H1 (cell line): ENCODE results near the gene NABP1. TPM values are rescaled to one million over a fixed set of nuclear protein-coding genes. Genes with fewer than 3 reads are reported as not detected.

Source experiments
- CTCF ChIA-PET: fragments of 300-600 bp; sonication (Branson Sonifier 250); formaldehyde crosslinking; loops from one replicate; lab custom pipeline; 2021; ENCODE audit not compliant: partially characterized antibody; lab: Charles Lee
- POLR2A ChIA-PET: fragments of 300-600 bp; sonication (Branson Sonifier 250); formaldehyde crosslinking; loops from one replicate; lab custom pipeline; 2021; ENCODE audit warnings: inconsistent platforms; ENCODE audit not compliant: partially characterized antibody; lab: Charles Lee
- DNase-seq, 2 experiments: peaks; one replicate each; pipeline versions ENCODE4 v3.0.0 to v3.0.0-alpha.2; 2010 to 2022; ENCODE audit warnings: low spot score in 2 of 2, low read depth in 1 of 2, mixed read lengths in 1 of 2
- FAIRE-seq: peaks from 2 replicates; lab custom pipeline; 2011; peaks lifted over from hg19 to GRCh38; lab: Jason Lieb, UNC
- H2AFZ ChIP-seq: 2 replicates; pipeline ENCODE4 v1.8.1; 2012; ENCODE audit warnings: low read length, inconsistent platforms
- H2AK5ac ChIP-seq: 2 replicates; pipeline ENCODE4 v1.6.1; 2013; ENCODE audit warnings: low read depth, low read length
- H2BK120ac ChIP-seq: replicated peaks from 2 replicates; pipeline ENCODE3; 2013; ENCODE audit warnings: low read depth, low read length, inconsistent platforms
- H2BK12ac ChIP-seq: 2 replicates; pipeline ENCODE4 v1.6.1; 2013; ENCODE audit warnings: low read depth, low read length
- H2BK15ac ChIP-seq: 2 replicates; pipeline ENCODE4 v1.6.1; 2013; ENCODE audit warnings: low read length
- H2BK20ac ChIP-seq: 2 replicates; pipeline ENCODE4 v1.6.1; 2013; ENCODE audit warnings: low read length
- H2BK5ac ChIP-seq: 2 replicates; pipeline ENCODE4 v1.6.1; 2013; ENCODE audit warnings: low read depth, low read length
- H3K14ac ChIP-seq: 2 replicates; pipeline ENCODE4 v1.6.1; 2013; ENCODE audit warnings: inconsistent platforms; ENCODE audit not compliant: insufficient read length
- H3K18ac ChIP-seq: 2 replicates; pipeline ENCODE4 v1.6.1; 2013; ENCODE audit warnings: low read length; ENCODE audit errors: extremely low read depth
- H3K23ac ChIP-seq: 2 replicates; pipeline ENCODE4 v1.6.1; 2013; ENCODE audit warnings: inconsistent platforms; ENCODE audit not compliant: insufficient read length
- H3K23me2 ChIP-seq: 2 replicates; pipeline ENCODE4 v1.6.1; 2013; ENCODE audit warnings: low read depth, low read length
- H3K27ac ChIP-seq: 2 replicates; pipeline ENCODE4 v1.6.1; 2011; ENCODE audit warnings: low read depth, low read length, inconsistent platforms
- H3K27me3 ChIP-seq, 4 experiments: replicated peaks in 1 of 4; 1 replicate in 1 of 4; 2 replicates in 3 of 4; pipeline versions ENCODE4 v1.6.1 to v1.8.1; 2011 to 2013; ENCODE audit warnings: low read length in 3 of 4, mild to moderate bottlenecking in 3 of 4, inconsistent platforms in 2 of 4, mixed read lengths in 2 of 4, moderate library complexity in 1 of 4; ENCODE audit not compliant: control insufficient read depth in 3 of 4, insufficient read depth in 3 of 4; ENCODE audit errors: extremely low read depth in 1 of 4
- H3K36me3 ChIP-seq, 4 experiments: 2 replicates each; pipeline versions ENCODE4 v1.6.1 to v1.8.1; 2011 to 2013; ENCODE audit warnings: mild to moderate bottlenecking in 4 of 4, low read length in 3 of 4, moderate library complexity in 2 of 4, control low read depth in 1 of 4, inconsistent platforms in 1 of 4; ENCODE audit not compliant: insufficient read depth in 4 of 4, control insufficient read depth in 2 of 4
- H3K4ac ChIP-seq: replicated peaks from 2 replicates; pipeline ENCODE3; 2013; ENCODE audit warnings: low read length, low read depth, mixed read lengths, inconsistent platforms; ENCODE audit not compliant: insufficient read length
- H3K4me1 ChIP-seq, 4 experiments: replicated peaks in 1 of 4; 1 replicate in 1 of 4; 2 replicates in 3 of 4; pipeline versions ENCODE4 v1.6.1 to v1.8.1; 2011 to 2013; ENCODE audit warnings: low read length in 3 of 4, inconsistent platforms in 2 of 4, mixed read lengths in 1 of 4; ENCODE audit not compliant: insufficient read depth in 4 of 4, control insufficient read depth in 3 of 4
- H3K4me2 ChIP-seq, 2 experiments: 2 replicates each; pipeline versions ENCODE4 v1.6.1 to v1.8.1; 2011 to 2013; ENCODE audit warnings: low read depth in 2 of 2, low read length in 2 of 2, control low read depth in 1 of 2, inconsistent platforms in 1 of 2, mild to moderate bottlenecking in 1 of 2; ENCODE audit not compliant: insufficient read depth in 1 of 2
- H3K4me3 ChIP-seq, 4 experiments: fragments of 200-600, 300-600 bp in 1 of 4; sonication (generic), shearing (Covaris generic), sonication (Bioruptor Twin) in 1 of 4; 2 replicates each; pipeline versions ENCODE4 v1.5.1 to v1.8.1; 2011 to 2016; ENCODE audit warnings: low read length in 4 of 4, low read depth in 3 of 4, control low read depth in 2 of 4, inconsistent platforms in 2 of 4, mild to moderate bottlenecking in 2 of 4, mixed read lengths in 1 of 4, moderate library complexity in 1 of 4; ENCODE audit not compliant: insufficient read depth in 2 of 4; ENCODE audit errors: extremely low read depth in 1 of 4
- H3K56ac ChIP-seq: replicated peaks from 2 replicates; pipeline ENCODE3; 2013; ENCODE audit warnings: low read depth, mild to moderate bottlenecking, mixed read lengths, low read length, inconsistent platforms; ENCODE audit not compliant: insufficient read length
- H3K79me1 ChIP-seq: 2 replicates; pipeline ENCODE4 v1.6.1; 2013; ENCODE audit warnings: low read depth, low read length, control low read depth
- H3K79me2 ChIP-seq, 2 experiments: 2 replicates each; pipeline versions ENCODE4 v1.6.1 to v1.8.1; 2012 to 2013; ENCODE audit warnings: low read length in 2 of 2, mild to moderate bottlenecking in 2 of 2, inconsistent platforms in 1 of 2; ENCODE audit not compliant: insufficient read depth in 2 of 2, control insufficient read depth in 1 of 2
- H3K9ac ChIP-seq, 4 experiments: replicated peaks in 1 of 4; 1 replicate in 1 of 4; 2 replicates in 3 of 4; pipeline versions ENCODE4 v1.6.1 to v1.8.1; 2011 to 2013; ENCODE audit warnings: low read depth in 3 of 4, low read length in 3 of 4, control low read depth in 2 of 4, mild to moderate bottlenecking in 2 of 4, moderate library complexity in 2 of 4, inconsistent platforms in 1 of 4; ENCODE audit errors: extremely low read depth in 1 of 4
- H3K9me3 ChIP-seq, 2 experiments: 2 replicates each; pipeline versions ENCODE4 v1.6.1 to v1.8.1; 2012 to 2013; ENCODE audit warnings: mild to moderate bottlenecking in 2 of 2, moderate library complexity in 2 of 2, control low read depth in 1 of 2, inconsistent platforms in 1 of 2, low read depth in 1 of 2, low read length in 1 of 2, mixed read lengths in 1 of 2; ENCODE audit not compliant: insufficient read depth in 2 of 2
- H4K20me1 ChIP-seq, 2 experiments: replicated peaks in 1 of 2; 2 replicates each; pipeline versions ENCODE3 to v1.8.1; 2011 to 2013; ENCODE audit warnings: inconsistent platforms in 2 of 2, low read length in 2 of 2, mild to moderate bottlenecking in 1 of 2; ENCODE audit not compliant: insufficient read depth in 2 of 2, control insufficient read depth in 1 of 2
- H4K5ac ChIP-seq: 2 replicates; pipeline ENCODE4 v1.6.1; 2013; ENCODE audit warnings: low read length, low read depth, mixed read lengths, inconsistent platforms; ENCODE audit not compliant: insufficient read length
- H4K8ac ChIP-seq: 2 replicates; pipeline ENCODE4 v1.8.0; 2013; ENCODE audit warnings: mild to moderate bottlenecking, moderate library complexity, low read length, inconsistent platforms; ENCODE audit not compliant: insufficient read depth; ENCODE audit errors: extremely low read depth
- H4K91ac ChIP-seq: replicated peaks from 2 replicates; pipeline ENCODE3; 2013; ENCODE audit warnings: low read length, mixed read lengths, inconsistent platforms; ENCODE audit not compliant: insufficient read length
- ASH2L ChIP-seq: fragments of 200-600, 300-600 bp; sonication (generic); IDR thresholded peaks from one replicate; pipeline ENCODE4 v1.7.1; 2017; ENCODE audit warnings: low read length
- BCL11A ChIP-seq, 2 experiments: IDR thresholded peaks; one replicate each; pipeline ENCODE4 v1.6.1; 2011; ENCODE audit warnings: low read depth in 2 of 2, low read length in 2 of 2, mild to moderate bottlenecking in 2 of 2
- CEBPB ChIP-seq: IDR thresholded peaks from 2 replicates; pipeline ENCODE4 v1.6.1; 2012; ENCODE audit warnings: low read depth, low read length
- GABPA ChIP-seq: IDR thresholded peaks from 2 replicates; pipeline ENCODE4 v1.6.1; 2011; ENCODE audit warnings: mild to moderate bottlenecking, low read length, moderate library complexity, borderline replicate concordance; ENCODE audit not compliant: insufficient read depth
- RAD21 ChIP-seq, 2 experiments: IDR thresholded peaks in 1 of 2; conservative IDR thresholded peaks in 1 of 2; 2 replicates each; pipeline ENCODE4 v1.6.1; 2011; ENCODE audit warnings: low read depth in 2 of 2, low read length in 2 of 2, improper control_type of control experiment in 1 of 2, inconsistent platforms in 1 of 2, mild to moderate bottlenecking in 1 of 2, moderate library complexity in 1 of 2
- RFX5 ChIP-seq: IDR thresholded peaks from 2 replicates; pipeline ENCODE4 v1.6.1; 2011; ENCODE audit warnings: low read depth, low read length, improper control_type of control experiment, borderline replicate concordance
- SAP30 ChIP-seq: fragments of 300-600 bp; sonication (generic); IDR thresholded peaks from 2 replicates; pipeline ENCODE4 v1.7.1; 2012; ENCODE audit warnings: low read length, moderate library complexity, mild to moderate bottlenecking, inconsistent platforms; ENCODE audit not compliant: insufficient read depth, insufficient replicate concordance
- SIX5 ChIP-seq: IDR thresholded peaks from 2 replicates; pipeline ENCODE4 v1.6.1; 2011; ENCODE audit warnings: mild to moderate bottlenecking, low read depth, low read length
- TAF1 ChIP-seq: IDR thresholded peaks from 2 replicates; pipeline ENCODE4 v1.6.1; 2011; ENCODE audit warnings: mild to moderate bottlenecking, low read depth, low read length
- WGBS, 2 experiments: shearing (Covaris generic) in 1 of 2; methylation state at CpG; one replicate each; pipeline versions ENCODE4 v1.1.6 to v1.1.7; 2013 to 2015; ENCODE audit warnings: low lambda C conversion rate in 2 of 2, mixed read lengths in 2 of 2, inconsistent platforms in 1 of 2, low coverage in 1 of 2, missing lambda C conversion rate in 1 of 2; ENCODE audit not compliant: insufficient replicate concordance in 2 of 2, insufficient coverage in 1 of 2, insufficient read length in 1 of 2; ENCODE audit errors: extremely low coverage in 1 of 2, missing lambda C conversion rate in 1 of 2; 5-methylcytosine and 5-hydroxymethylcytosine counted together
- polyA plus RNA-seq, 7 experiments: library from polyadenylated mRNA; depleted of rRNA in 3 of 7; stranded (reverse) in 5 of 7; unstranded in 2 of 7; fragments of >200 nt in 5 of 7; fragments of 200-250 nt in 2 of 7; gene quantifications; 1 replicate in 5 of 7; 2 replicates in 1 of 7; 4 replicates in 1 of 7; pipeline versions ENCODE4 v1.2.1 to v1.2.3, GENCODE V29; 2011 to 2013; ENCODE audit warnings: missing spikeins in 2 of 7, mixed read lengths in 2 of 7
- total RNA-seq: library from RNA; stranded (reverse); fragmentation: NEBNext Ultra II Directional; extraction: Animal tissue kit (Norgen Biotek cat#: 25700); gene quantifications from 2 replicates; pipeline ENCODE4 v1.2.1, GENCODE V29; 2021
- TF ChIP-seq, protein P1 (sequence below): IDR thresholded peaks from 2 replicates; pipeline ENCODE4 v1.6.1; 2011; ENCODE audit warnings: low read depth, mild to moderate bottlenecking, low read length; ENCODE audit not compliant: insufficient read depth
- TF ChIP-seq, protein P2 (sequence below), 3 experiments: IDR thresholded peaks; 1 replicate in 2 of 3; 2 replicates in 1 of 3; pipeline versions ENCODE4 v1.5.1 to v1.6.1; 2011; ENCODE audit warnings: low read length in 3 of 3, mild to moderate bottlenecking in 3 of 3, inconsistent platforms in 2 of 3, low read depth in 1 of 3, moderate library complexity in 1 of 3; ENCODE audit not compliant: insufficient read depth in 1 of 3; ENCODE audit errors: control extremely low read depth in 1 of 3

NABP1 gene
- total and polyA plus RNA-seq, 2 of the 8 experiments (the other 6 are each of a cell fraction or from before 2014, with no cell fraction given), result 0.63 to 4.8 TPM

DNA sequence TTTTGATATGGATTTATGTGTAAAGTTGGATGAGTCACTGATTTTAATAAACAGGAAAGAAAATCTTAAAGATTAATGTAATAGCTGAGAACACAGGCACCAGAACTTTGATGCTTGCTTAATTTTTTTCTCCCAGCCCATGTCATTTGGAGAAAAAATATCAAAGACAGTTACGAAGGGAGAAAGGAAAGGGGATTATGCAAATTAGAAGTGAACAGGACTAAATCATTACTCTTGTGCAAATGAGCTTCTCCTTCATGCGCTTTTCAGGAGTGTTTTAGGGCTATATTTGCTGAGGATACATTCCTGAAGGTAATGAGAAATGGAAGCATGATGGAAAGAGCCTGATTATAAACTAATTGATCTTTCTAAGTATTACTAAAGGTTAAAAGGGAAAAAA lies 28.9 kb downstream of the NABP1 start:
- no peak overlapping the region for H3K56ac ChIP-seq
- H3K9me3 ChIP-seq, result no peaks in the 10 kb centered on the region
- no peak overlapping the region for H3K14ac ChIP-seq
- H2BK5ac ChIP-seq, result no peak overlapping the region
- H3K4me3 ChIP-seq, result no peak overlapping the region
- no peak overlapping the region for H2BK15ac ChIP-seq
- no peaks in the 10 kb centered on the region for H3K79me1 ChIP-seq
- no peak overlapping the region for H2BK12ac ChIP-seq
- FAIRE-seq (no peak), DNase-seq (no peak)
- no peaks in the 10 kb centered on the region for H3K23me2 ChIP-seq
- H4K20me1 ChIP-seq, result no peaks in the 10 kb centered on the region
- no peak overlapping the region for H3K23ac ChIP-seq
- WGBS, 2 experiments, result 82% methylated on average over 2 of the region's 2 CpGs; no CpG with 5 or more reads in 1 of the 2 experiments
- H3K4me2 ChIP-seq, result no peak overlapping the region
- no peaks in the 10 kb centered on the region for H3K36me3 ChIP-seq
- H3K4me1 ChIP-seq, result no peaks in the 10 kb centered on the region
- no peaks in the 10 kb centered on the region for H3K27me3 ChIP-seq
- H2BK20ac ChIP-seq, result no peak overlapping the region
- no peak overlapping the region for H2AFZ ChIP-seq
- H3K18ac ChIP-seq, result no peak overlapping the region
- ChIA-PET CTCF (interaction anchor here (0.6 to 3.1 kb wide), 11 partner anchors 9 to 323 kb away, joined by 3 to 12 read pairs (median 4); no protein-coding TSS in a partner anchor), POLR2A (no interaction called here)
- H2AK5ac ChIP-seq, result no peak overlapping the region
- H4K5ac ChIP-seq, result no peak overlapping the region
- no peak overlapping the region for H3K27ac ChIP-seq
- H3K9ac ChIP-seq, result no peak overlapping the region
- H4K91ac ChIP-seq, result no peak overlapping the region
- no peaks in the 10 kb centered on the region for H3K79me2 ChIP-seq
- no peak overlapping the region for H3K4ac ChIP-seq
- no peak overlapping the region for H4K8ac ChIP-seq
- H2BK120ac ChIP-seq, result no peak overlapping the region
- TF ChIP-seq ASH2L (no peak), RAD21 (IDR thresholded peaks at IDR 0.05 in 1 of 2, conservative IDR thresholded peaks at IDR 0.05 in 1 of 2; ENCODE audit: low read depth in 2 of 2, low read length in 2 of 2) (no peak), SIX5 (no peak), GABPA (no peak), TAF1 (no peak), SAP30 (no peak), CEBPB (no peak), RFX5 (no peak), BCL11A (IDR thresholded peaks at IDR 0.05; ENCODE audit: low read depth in 2 of 2, low read length in 2 of 2) (no peak)
- TF ChIP-seq, protein P1, sequence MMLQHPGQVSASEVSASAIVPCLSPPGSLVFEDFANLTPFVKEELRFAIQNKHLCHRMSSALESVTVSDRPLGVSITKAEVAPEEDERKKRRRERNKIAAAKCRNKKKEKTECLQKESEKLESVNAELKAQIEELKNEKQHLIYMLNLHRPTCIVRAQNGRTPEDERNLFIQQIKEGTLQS, result no peak
- TF ChIP-seq, protein P2, sequence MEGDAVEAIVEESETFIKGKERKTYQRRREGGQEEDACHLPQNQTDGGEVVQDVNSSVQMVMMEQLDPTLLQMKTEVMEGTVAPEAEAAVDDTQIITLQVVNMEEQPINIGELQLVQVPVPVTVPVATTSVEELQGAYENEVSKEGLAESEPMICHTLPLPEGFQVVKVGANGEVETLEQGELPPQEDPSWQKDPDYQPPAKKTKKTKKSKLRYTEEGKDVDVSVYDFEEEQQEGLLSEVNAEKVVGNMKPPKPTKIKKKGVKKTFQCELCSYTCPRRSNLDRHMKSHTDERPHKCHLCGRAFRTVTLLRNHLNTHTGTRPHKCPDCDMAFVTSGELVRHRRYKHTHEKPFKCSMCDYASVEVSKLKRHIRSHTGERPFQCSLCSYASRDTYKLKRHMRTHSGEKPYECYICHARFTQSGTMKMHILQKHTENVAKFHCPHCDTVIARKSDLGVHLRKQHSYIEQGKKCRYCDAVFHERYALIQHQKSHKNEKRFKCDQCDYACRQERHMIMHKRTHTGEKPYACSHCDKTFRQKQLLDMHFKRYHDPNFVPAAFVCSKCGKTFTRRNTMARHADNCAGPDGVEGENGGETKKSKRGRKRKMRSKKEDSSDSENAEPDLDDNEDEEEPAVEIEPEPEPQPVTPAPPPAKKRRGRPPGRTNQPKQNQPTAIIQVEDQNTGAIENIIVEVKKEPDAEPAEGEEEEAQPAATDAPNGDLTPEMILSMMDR (IDR thresholded peaks at IDR 0.05; ENCODE audit: control extremely low read depth in 1 of 3, insufficient read depth in 1 of 3, low read depth in 1 of 3, low read length in 3 of 3), result no peak
